Measurements from ENCODE around the gene TTC8.

DNA sequence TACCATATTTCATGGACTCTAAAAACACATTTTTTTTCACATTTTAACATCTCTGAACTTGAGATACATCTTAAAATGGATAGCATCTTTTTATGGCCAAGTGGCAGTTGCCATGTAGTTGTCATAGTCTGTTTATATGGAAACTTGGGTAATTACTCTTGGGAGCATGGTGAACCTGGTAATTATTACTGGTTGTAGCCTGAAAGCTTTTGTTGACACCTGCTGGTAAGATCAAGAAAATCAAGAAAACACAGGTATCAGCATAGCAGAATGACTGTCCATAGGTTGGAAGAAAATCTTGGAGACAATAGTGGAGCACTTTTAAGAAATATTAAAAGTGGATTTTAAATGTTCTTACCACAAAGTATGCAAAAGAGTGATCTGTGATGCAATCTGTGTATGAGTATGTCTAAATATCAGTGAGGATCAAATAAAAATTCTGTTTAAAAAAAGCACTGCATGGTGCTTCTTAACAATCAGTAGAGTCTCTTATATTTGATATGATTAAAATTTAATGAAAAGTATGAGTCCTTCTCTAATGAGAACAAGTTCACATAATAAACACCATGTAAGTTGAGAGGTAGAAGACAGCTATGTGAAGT lies 44.2 kb downstream of the TTC8 start:
- TF ChIP-seq, protein P1, sequence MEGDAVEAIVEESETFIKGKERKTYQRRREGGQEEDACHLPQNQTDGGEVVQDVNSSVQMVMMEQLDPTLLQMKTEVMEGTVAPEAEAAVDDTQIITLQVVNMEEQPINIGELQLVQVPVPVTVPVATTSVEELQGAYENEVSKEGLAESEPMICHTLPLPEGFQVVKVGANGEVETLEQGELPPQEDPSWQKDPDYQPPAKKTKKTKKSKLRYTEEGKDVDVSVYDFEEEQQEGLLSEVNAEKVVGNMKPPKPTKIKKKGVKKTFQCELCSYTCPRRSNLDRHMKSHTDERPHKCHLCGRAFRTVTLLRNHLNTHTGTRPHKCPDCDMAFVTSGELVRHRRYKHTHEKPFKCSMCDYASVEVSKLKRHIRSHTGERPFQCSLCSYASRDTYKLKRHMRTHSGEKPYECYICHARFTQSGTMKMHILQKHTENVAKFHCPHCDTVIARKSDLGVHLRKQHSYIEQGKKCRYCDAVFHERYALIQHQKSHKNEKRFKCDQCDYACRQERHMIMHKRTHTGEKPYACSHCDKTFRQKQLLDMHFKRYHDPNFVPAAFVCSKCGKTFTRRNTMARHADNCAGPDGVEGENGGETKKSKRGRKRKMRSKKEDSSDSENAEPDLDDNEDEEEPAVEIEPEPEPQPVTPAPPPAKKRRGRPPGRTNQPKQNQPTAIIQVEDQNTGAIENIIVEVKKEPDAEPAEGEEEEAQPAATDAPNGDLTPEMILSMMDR (IDR thresholded peaks at IDR 0.05), result peak in 4 of 6 experiments; percentile 22 to 54 (median 51)
- no peak for TF ChIP-seq POLR2A (IDR thresholded peaks at IDR 0.05)

Data from Peyer's patch (tissue), 4 donors.